ENCODE data around the gene NF2.

NF2 gene

DNA sequence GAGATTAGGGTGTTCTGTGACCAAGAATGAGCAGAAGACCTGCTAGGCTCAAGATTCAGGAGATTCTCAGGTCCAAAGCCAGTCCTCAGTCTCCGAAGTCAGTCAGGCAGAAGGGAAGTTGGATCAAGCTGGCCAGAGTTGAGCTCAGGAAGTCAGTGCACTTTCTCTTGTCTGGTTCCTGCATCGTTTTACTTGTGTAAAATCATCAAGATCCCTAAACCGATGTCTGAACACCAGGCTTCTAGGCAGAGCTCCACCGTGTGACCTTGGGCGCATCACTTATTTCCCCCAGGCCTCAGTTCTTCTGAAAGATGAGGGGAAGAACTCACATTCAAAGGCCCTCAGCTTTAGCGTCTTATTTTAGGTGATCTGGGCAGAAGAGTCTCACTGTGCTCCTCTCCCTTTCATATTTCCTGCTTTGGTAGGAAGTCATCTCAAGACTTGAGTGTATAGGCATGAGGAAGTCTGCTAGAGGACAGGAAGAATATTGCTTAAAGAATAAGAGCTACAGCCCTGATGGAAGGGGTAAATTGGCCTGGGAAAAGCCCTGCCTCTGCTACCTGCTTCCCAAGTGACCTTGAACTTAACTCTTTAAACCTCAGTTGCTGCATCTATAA, 20.2 kb downstream of the NF2 start:
- H3K4me3 ChIP-seq (ENCODE audit: insufficient read depth in 1 of 2, low read depth in 1 of 2, low read length in 2 of 2), result no peak overlapping the region
- peak overlapping the region in 1 of 2 experiments; percentile 17 for H3K4ac ChIP-seq (ENCODE audit: low read depth in 1 of 2, low read length in 2 of 2)
- H3K4me1 ChIP-seq (ENCODE audit: control insufficient read depth, insufficient read depth, low read depth, low read length), result peaks cover 31% of the 10 kb centered on the region
- H3K27me3 ChIP-seq (ENCODE audit: control insufficient read depth in 1 of 2, insufficient read depth in 1 of 2, low read length in 2 of 2), result no peaks in the 10 kb centered on the region
- no peak overlapping the region for H2BK15ac ChIP-seq (ENCODE audit: low read depth, poor library complexity, severe bottlenecking)
- H3K18ac ChIP-seq (ENCODE audit: low read depth in 1 of 2, low read length in 2 of 2), result peak overlapping the region in 1 of 2 experiments; percentile 34
- no peaks in the 10 kb centered on the region for H3K79me1 ChIP-seq (replicated peaks; ENCODE audit: low read length, poor library complexity, severe bottlenecking)
- peak overlapping the region; percentile 89 for H3K27ac ChIP-seq (ENCODE audit: low read length, poor library complexity, severe bottlenecking)
- H2AK5ac ChIP-seq (ENCODE audit: low read length, severe bottlenecking), result peak overlapping the region; percentile 79
- H3K23ac ChIP-seq (ENCODE audit: low read length in 2 of 2), result no peak overlapping the region
- no peak overlapping the region for H2BK12ac ChIP-seq (ENCODE audit: low read length in 2 of 2)
- H4K91ac ChIP-seq (ENCODE audit: low read length), result no peak overlapping the region
- H3K4me2 ChIP-seq (ENCODE audit: low read length, poor library complexity, severe bottlenecking), result no peak overlapping the region
- WGBS, result 91% methylated on average over 6 of the region's 6 CpGs
- peaks cover 0 to 6% of the 10 kb centered on the region in 2 experiments for H3K36me3 ChIP-seq (ENCODE audit: control insufficient read depth in 1 of 2, insufficient read depth in 2 of 2, low read depth in 1 of 2, low read length in 2 of 2)
- H3K9me3 ChIP-seq (ENCODE audit: control insufficient read depth, low read length), result no peaks in the 10 kb centered on the region
- no peak overlapping the region for H4K8ac ChIP-seq (ENCODE audit: low read length)
- no peak overlapping the region for H2AFZ ChIP-seq (ENCODE audit: low read depth, low read length)
- peak overlapping the region; percentile 51 for H2BK5ac ChIP-seq (ENCODE audit: low read depth, low read length, poor library complexity, severe bottlenecking)
- H3K14ac ChIP-seq (ENCODE audit: low read length in 2 of 2), result no peak overlapping the region
- no peak overlapping the region for H3K9ac ChIP-seq (ENCODE audit: low read length)
- H2BK120ac ChIP-seq (ENCODE audit: low read depth, low read length), result no peak overlapping the region
- no peak for DNase-seq

DNA sequence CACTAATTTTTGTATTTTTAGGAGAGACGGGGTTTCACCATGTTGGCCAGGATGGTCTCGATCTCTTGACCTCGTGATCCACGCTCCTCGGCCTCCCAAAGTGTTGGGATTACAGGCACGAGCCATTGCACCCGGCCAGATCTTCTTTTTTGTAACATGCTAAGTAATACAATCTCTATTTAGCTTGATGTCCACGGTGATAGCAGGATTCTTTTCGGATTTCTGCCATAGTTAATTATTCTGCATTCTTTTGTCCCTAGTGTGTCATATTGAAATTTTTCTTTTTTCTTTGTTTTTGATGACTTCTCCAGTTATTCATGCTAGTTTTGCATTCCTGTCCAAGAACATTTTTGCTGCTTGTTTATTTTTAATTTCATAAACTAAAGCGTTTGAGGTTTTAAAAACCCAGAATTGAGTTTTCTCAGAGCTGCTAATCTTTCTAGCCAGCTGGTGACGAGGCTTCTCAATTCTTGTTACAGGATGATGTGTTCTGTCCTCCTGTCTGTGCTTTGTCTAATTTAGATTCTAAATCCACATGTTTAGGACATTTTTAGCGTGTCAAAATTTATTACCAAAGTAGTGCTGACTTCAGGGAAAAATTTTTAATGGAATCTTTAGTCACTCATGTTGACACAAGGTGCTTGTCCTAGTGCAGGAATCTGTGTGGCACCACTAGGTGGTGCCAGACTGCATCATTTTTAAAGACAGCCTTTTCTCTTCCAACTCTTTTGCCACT, 21.8 kb downstream of the NF2 start:
- H3K18ac ChIP-seq (ENCODE audit: low read depth in 1 of 2, low read length in 2 of 2), result no peak overlapping the region
- no peaks in the 10 kb centered on the region for H3K27me3 ChIP-seq (ENCODE audit: control insufficient read depth in 1 of 2, insufficient read depth in 1 of 2, low read length in 2 of 2)
- no peak overlapping the region for H4K8ac ChIP-seq (ENCODE audit: low read length)
- no peak overlapping the region for H2AFZ ChIP-seq (ENCODE audit: low read depth, low read length)
- H3K9me3 ChIP-seq (ENCODE audit: control insufficient read depth, low read length), result no peaks in the 10 kb centered on the region
- peak overlapping the region; percentile 10 for H2AK5ac ChIP-seq (ENCODE audit: low read length, severe bottlenecking)
- no peak overlapping the region for H3K4ac ChIP-seq (ENCODE audit: low read depth in 1 of 2, low read length in 2 of 2)
- no peak overlapping the region for H4K91ac ChIP-seq (ENCODE audit: low read length)
- peak overlapping the region in 1 of 2 experiments; percentile 29 for H3K4me3 ChIP-seq (ENCODE audit: insufficient read depth in 1 of 2, low read depth in 1 of 2, low read length in 2 of 2)
- no peaks in the 10 kb centered on the region for H3K36me3 ChIP-seq (ENCODE audit: control insufficient read depth in 1 of 2, insufficient read depth in 2 of 2, low read depth in 1 of 2, low read length in 2 of 2)
- peak overlapping the region; percentile 72 for H3K9ac ChIP-seq (ENCODE audit: low read length)
- H3K23ac ChIP-seq (ENCODE audit: low read length in 2 of 2), result no peak overlapping the region
- H3K27ac ChIP-seq (ENCODE audit: low read length, poor library complexity, severe bottlenecking), result peak overlapping the region; percentile 92
- H2BK15ac ChIP-seq (ENCODE audit: low read depth, poor library complexity, severe bottlenecking), result no peak overlapping the region
- H2BK120ac ChIP-seq (ENCODE audit: low read depth, low read length), result no peak overlapping the region
- peak overlapping the region; percentile 83 for H2BK5ac ChIP-seq (ENCODE audit: low read depth, low read length, poor library complexity, severe bottlenecking)
- H3K14ac ChIP-seq (ENCODE audit: low read length in 2 of 2), result no peak overlapping the region
- peak; percentile 80 for DNase-seq
- H3K4me1 ChIP-seq (ENCODE audit: control insufficient read depth, insufficient read depth, low read depth, low read length), result peaks cover 28% of the 10 kb centered on the region
- no peak overlapping the region for H3K4me2 ChIP-seq (ENCODE audit: low read length, poor library complexity, severe bottlenecking)
- WGBS, result 76% methylated on average over 11 of the region's 12 CpGs
- H2BK12ac ChIP-seq (ENCODE audit: low read length in 2 of 2), result no peak overlapping the region
- peaks cover 1% of the 10 kb centered on the region for H3K79me1 ChIP-seq (replicated peaks; ENCODE audit: low read length, poor library complexity, severe bottlenecking)

- H4K91ac ChIP-seq (ENCODE audit: low read length), result no peak overlapping the region
- H3K9ac ChIP-seq (ENCODE audit: low read length), result peak overlapping the region; percentile 72
- H3K23ac ChIP-seq (ENCODE audit: low read length in 2 of 2), result no peak overlapping the region
- H3K18ac ChIP-seq (ENCODE audit: low read depth in 1 of 2, low read length in 2 of 2), result no peak overlapping the region
- H3K4ac ChIP-seq (ENCODE audit: low read depth in 1 of 2, low read length in 2 of 2), result no peak overlapping the region
- peak overlapping the region in 1 of 2 experiments; percentile 29 for H3K4me3 ChIP-seq (ENCODE audit: insufficient read depth in 1 of 2, low read depth in 1 of 2, low read length in 2 of 2)
- H3K27ac ChIP-seq (ENCODE audit: low read length, poor library complexity, severe bottlenecking), result peak overlapping the region; percentile 92
- H2BK120ac ChIP-seq (ENCODE audit: low read depth, low read length), result no peak overlapping the region
- no peaks in the 10 kb centered on the region for H3K27me3 ChIP-seq (ENCODE audit: control insufficient read depth in 1 of 2, insufficient read depth in 1 of 2, low read length in 2 of 2)
- no peak overlapping the region for H2AFZ ChIP-seq (ENCODE audit: low read depth, low read length)
- H3K4me2 ChIP-seq (ENCODE audit: low read length, poor library complexity, severe bottlenecking), result no peak overlapping the region
- peaks cover 0 to 5% of the 10 kb centered on the region in 2 experiments for H3K36me3 ChIP-seq (ENCODE audit: control insufficient read depth in 1 of 2, insufficient read depth in 2 of 2, low read depth in 1 of 2, low read length in 2 of 2)
- peak; percentile 64 for DNase-seq
- H3K4me1 ChIP-seq (ENCODE audit: control insufficient read depth, insufficient read depth, low read depth, low read length), result peaks cover 28% of the 10 kb centered on the region
- H3K79me1 ChIP-seq (replicated peaks; ENCODE audit: low read length, poor library complexity, severe bottlenecking), result peaks cover 1% of the 10 kb centered on the region
- H2BK15ac ChIP-seq (ENCODE audit: low read depth, poor library complexity, severe bottlenecking), result no peak overlapping the region
- 100% methylated on average over 2 of the region's 3 CpGs for WGBS
- H2BK5ac ChIP-seq (ENCODE audit: low read depth, low read length, poor library complexity, severe bottlenecking), result peak overlapping the region; percentile 24
- H2BK12ac ChIP-seq (ENCODE audit: low read length in 2 of 2), result no peak overlapping the region
- H3K14ac ChIP-seq (ENCODE audit: low read length in 2 of 2), result no peak overlapping the region
- no peak overlapping the region for H4K8ac ChIP-seq (ENCODE audit: low read length)
- H3K9me3 ChIP-seq (ENCODE audit: control insufficient read depth, low read length), result no peaks in the 10 kb centered on the region
- peak overlapping the region; percentile 39 for H2AK5ac ChIP-seq (ENCODE audit: low read length, severe bottlenecking)
These were observed 23.2 kb downstream of the NF2 start for GRCh38 chr22:29626497-29627195.

- WGBS, result 98% methylated on average over 3 of the region's 3 CpGs
- H3K36me3 ChIP-seq (ENCODE audit: control insufficient read depth in 1 of 2, insufficient read depth in 2 of 2, low read depth in 1 of 2, low read length in 2 of 2), result peaks cover 0 to 5% of the 10 kb centered on the region in 2 experiments
- peaks cover 1% of the 10 kb centered on the region for H3K79me1 ChIP-seq (replicated peaks; ENCODE audit: low read length, poor library complexity, severe bottlenecking)
- H3K14ac ChIP-seq (ENCODE audit: low read length in 2 of 2), result no peak overlapping the region
- H3K4me3 ChIP-seq (ENCODE audit: insufficient read depth in 1 of 2, low read depth in 1 of 2, low read length in 2 of 2), result no peak overlapping the region
- peak overlapping the region; percentile 92 for H3K27ac ChIP-seq (ENCODE audit: low read length, poor library complexity, severe bottlenecking)
- H3K4me1 ChIP-seq (ENCODE audit: control insufficient read depth, insufficient read depth, low read depth, low read length), result peaks cover 28% of the 10 kb centered on the region
- H3K9ac ChIP-seq (ENCODE audit: low read length), result peak overlapping the region; percentile 58
- H3K23ac ChIP-seq (ENCODE audit: low read length in 2 of 2), result no peak overlapping the region
- peak overlapping the region; percentile 75 for H2BK5ac ChIP-seq (ENCODE audit: low read depth, low read length, poor library complexity, severe bottlenecking)
- no peaks in the 10 kb centered on the region for H3K9me3 ChIP-seq (ENCODE audit: control insufficient read depth, low read length)
- no peak overlapping the region for H2BK15ac ChIP-seq (ENCODE audit: low read depth, poor library complexity, severe bottlenecking)
- peak overlapping the region; percentile 97 for H2AK5ac ChIP-seq (ENCODE audit: low read length, severe bottlenecking)
- H4K91ac ChIP-seq (ENCODE audit: low read length), result no peak overlapping the region
- H3K18ac ChIP-seq (ENCODE audit: low read depth in 1 of 2, low read length in 2 of 2), result peak overlapping the region in 1 of 2 experiments; percentile 0
- no peak overlapping the region for H3K4ac ChIP-seq (ENCODE audit: low read depth in 1 of 2, low read length in 2 of 2)
- no peak overlapping the region for H3K4me2 ChIP-seq (ENCODE audit: low read length, poor library complexity, severe bottlenecking)
- no peak for DNase-seq
- no peak overlapping the region for H2AFZ ChIP-seq (ENCODE audit: low read depth, low read length)
- no peak overlapping the region for H4K8ac ChIP-seq (ENCODE audit: low read length)
- H2BK12ac ChIP-seq (ENCODE audit: low read length in 2 of 2), result no peak overlapping the region
- H2BK120ac ChIP-seq (ENCODE audit: low read depth, low read length), result no peak overlapping the region
- no peaks in the 10 kb centered on the region for H3K27me3 ChIP-seq (ENCODE audit: control insufficient read depth in 1 of 2, insufficient read depth in 1 of 2, low read length in 2 of 2)
These were observed 23.7 kb downstream of the NF2 start for GRCh38 chr22:29627196-29627535.

All from mesenchymal stem cell (in vitro differentiated cells and primary cell).